HepG2 (cell line): ENCODE results near the gene GFRA1. TPM values are rescaled to one million over a fixed set of nuclear protein-coding genes. Genes with fewer than 3 reads are reported as not detected.

ENCODE experiments used
- ATAC-seq: fragments of 200-7000 bp; cut with Tn5 transposase; 3 replicates; pipeline ENCODE4 v1.9.1; 2020; ENCODE audit warnings: mild to moderate bottlenecking, moderate library complexity
- BruUV-seq: library from RNA; stranded (reverse); fragments of 400-500 nt; replicated peaks from 2 replicates; lab custom pipeline; 2021; lab: Mats Ljungman, UMichigan
- CTCF ChIA-PET: fragments of 300-600 bp; formaldehyde crosslinking; extraction: SDS; loops from one replicate; lab custom pipeline; 2021; ENCODE audit warnings: low total read pairs, inconsistent platforms, low intra/inter-chr PET ratio; lab: Yijun Ruan, JAX
- POLR2A ChIA-PET: fragments of 350-600 bp; sonication (Branson Sonifier 250); formaldehyde crosslinking; loops from one replicate; lab custom pipeline; 2020; ENCODE audit warnings: antibody characterized with exemption, inconsistent platforms; lab: Yijun Ruan, JAX
- DNase-seq: peaks from one replicate; pipeline ENCODE4 v3.0.0-alpha.2; 2015; ENCODE audit warnings: low spot score
- FAIRE-seq: peaks from 3 replicates; lab custom pipeline; 2011; peaks lifted over from hg19 to GRCh38; lab: Jason Lieb, UNC
- H2AFZ ChIP-seq: one replicate; pipeline ENCODE4 v1.6.1; 2011; ENCODE audit warnings: low read length, inconsistent platforms
- H3K27ac ChIP-seq: fragments of 300-600 bp; 3 replicates; pipeline ENCODE4 v1.8.0; 2011; ENCODE audit warnings: mixed run types, mild to moderate bottlenecking, mixed read lengths, low read length, inconsistent platforms; ENCODE audit not compliant: insufficient read depth; ENCODE audit errors: extremely low read length
- H3K27me3 ChIP-seq, 2 experiments: fragments of 200-600 bp in 1 of 2; 2 replicates in 1 of 2; 3 replicates in 1 of 2; pipeline versions ENCODE4 v1.6.0 to v1.8.0; 2011; ENCODE audit warnings: low read length in 2 of 2, mild to moderate bottlenecking in 2 of 2, moderate library complexity in 2 of 2, inconsistent platforms in 1 of 2; ENCODE audit not compliant: insufficient read depth in 2 of 2, control insufficient read depth in 1 of 2
- H3K36me3 ChIP-seq, 2 experiments: fragments of 200-600 bp in 1 of 2; replicated peaks in 1 of 2; 2 replicates in 1 of 2; 3 replicates in 1 of 2; pipeline versions ENCODE4 v1.5.1 to v1.8.0; 2011; ENCODE audit warnings: low read length in 2 of 2, inconsistent platforms in 1 of 2; ENCODE audit not compliant: insufficient read depth in 2 of 2, control insufficient read depth in 1 of 2
- H3K4me1 ChIP-seq: 2 replicates; pipeline ENCODE4 v1.5.1; 2012; ENCODE audit warnings: low read length, inconsistent platforms; ENCODE audit not compliant: insufficient read depth
- H3K4me2 ChIP-seq: 2 replicates; pipeline ENCODE4 v1.6.0; 2011; ENCODE audit warnings: low read depth, low read length, inconsistent platforms
- H3K4me3 ChIP-seq, 3 experiments: fragments of 200-600 bp in 1 of 3; sonication (generic), shearing (Covaris generic) in 1 of 3; replicated peaks in 1 of 3; 2 replicates each; pipeline ENCODE4 v1.5.1; 2011 to 2016; ENCODE audit warnings: low read length in 3 of 3, inconsistent platforms in 2 of 3, low read depth in 2 of 3, mild to moderate bottlenecking in 2 of 3, control low read depth in 1 of 3, mixed read lengths in 1 of 3; ENCODE audit not compliant: insufficient read depth in 1 of 3
- H3K79me2 ChIP-seq: one replicate; pipeline ENCODE4 v1.6.1; 2011; ENCODE audit warnings: low read length, inconsistent platforms; ENCODE audit not compliant: insufficient read depth
- H3K9ac ChIP-seq: 2 replicates; pipeline ENCODE4 v1.6.0; 2011; ENCODE audit warnings: mild to moderate bottlenecking, low read depth, low read length, inconsistent platforms; ENCODE audit not compliant: insufficient read depth
- H3K9me3 ChIP-seq: 2 replicates; pipeline ENCODE4 v1.5.1; 2012; ENCODE audit warnings: mild to moderate bottlenecking, low read length
- H4K20me1 ChIP-seq: 2 replicates; pipeline ENCODE4 v1.6.0; 2011; ENCODE audit warnings: inconsistent platforms, mild to moderate bottlenecking, low read length, moderate library complexity; ENCODE audit not compliant: insufficient read depth
- HMGA1 ChIP-seq: sonication (generic); formaldehyde crosslinking; conservative IDR thresholded peaks from 2 replicates; pipeline ENCODE4 v1.4.0; 2020; ENCODE audit warnings: missing genetic modification reagents
- KDM4B ChIP-seq: sonication (generic); formaldehyde crosslinking; IDR thresholded peaks from 2 replicates; pipeline ENCODE4 v1.4.0; 2020; ENCODE audit warnings: missing genetic modification reagents
- POLR2AphosphoS2 ChIP-seq: IDR thresholded peaks from 2 replicates; pipeline ENCODE4 v1.6.1; 2011; ENCODE audit warnings: low read depth, low read length, improper control_type of control experiment
- RORA ChIP-seq: sonication (generic); formaldehyde crosslinking; IDR thresholded peaks from 2 replicates; pipeline ENCODE4 v1.5.0; 2020; ENCODE audit warnings: mild to moderate bottlenecking, missing genetic modification reagents, moderate library complexity
- TCF7 ChIP-seq: sonication (generic); IDR thresholded peaks from 2 replicates; pipeline ENCODE4 v1.6.1; 2016; ENCODE audit warnings: antibody characterized with exemption, low read depth
- TFDP1 ChIP-seq: IDR thresholded peaks from 2 replicates; pipeline ENCODE4 v1.6.1; 2016; ENCODE audit warnings: missing compliant biosample characterization, missing genetic modification reagents, borderline replicate concordance
- ZBTB20 ChIP-seq: sonication (generic); formaldehyde crosslinking; IDR thresholded peaks from 2 replicates; pipeline ENCODE4 v1.8.1; 2023; ENCODE audit warnings: missing genetic modification reagents, low read depth, mild to moderate bottlenecking, borderline replicate concordance
- ZNF24 ChIP-seq: fragments of 450-650 bp; IDR thresholded peaks from 2 replicates; pipeline ENCODE4 v1.6.1; 2017; ENCODE audit warnings: antibody characterized with exemption, mild to moderate bottlenecking
- ZNF562 ChIP-seq: sonication (generic); formaldehyde crosslinking; IDR thresholded peaks from 2 replicates; pipeline ENCODE4 v1.8.0; 2022; ENCODE audit warnings: missing genetic modification reagents, borderline replicate concordance
- WGBS: methylation state at CpG from one replicate; pipeline ENCODE4 v1.1.6; 2017; ENCODE audit warnings: low lambda C conversion rate; 5-methylcytosine and 5-hydroxymethylcytosine counted together
- in situ Hi-C: cut with HindIII; loops from 2 replicates; pipeline ENCODE4 v1.10.0; 2017; ENCODE audit warnings: low pct_unique_long_range_greater_than_20kb; ENCODE audit not compliant: extremely low pct_ligation_motif_present
- intact Hi-C: fragments of 100-400 bp; cut with micrococcal nuclease; formaldehyde crosslinking; loops from one replicate; pipeline ENCODE4 v1.10.0; 2022; ENCODE audit not compliant: unreplicated experiment
- polyA plus RNA-seq, 8 experiments: library from polyadenylated mRNA; depleted of rRNA in 3 of 8; stranded (reverse) in 7 of 8; unstranded in 1 of 8; fragments of >200 nt; fragmentation: Illumina TruSeq in 4 of 8; extraction: Trizol in 4 of 8; gene quantifications; 2 replicates each; pipeline versions ENCODE4 v1.2.1 to v1.2.3, GENCODE V29; 2011 to 2016; ENCODE audit warnings: low read depth in 4 of 8, missing spikeins in 1 of 8, mixed read lengths in 1 of 8; ENCODE audit not compliant: insufficient read depth in 1 of 8
- total RNA-seq, 5 experiments: library from RNA; depleted of rRNA; stranded (reverse); fragments of >200 nt; fragmentation: Illumina TruSeq; extraction: Trizol; gene quantifications; 2 replicates each; pipeline ENCODE4 v1.2.3, GENCODE V29; 2016; ENCODE audit warnings: low read depth in 1 of 5
- TF ChIP-seq, protein P1 (sequence below), 2 experiments: IDR thresholded peaks; 2 replicates each; pipeline ENCODE4 v1.6.1; 2011 to 2012; ENCODE audit warnings: low read length in 2 of 2, borderline replicate concordance in 1 of 2, low read depth in 1 of 2, mild to moderate bottlenecking in 1 of 2, moderate library complexity in 1 of 2

Gene GFRA1
- total and polyA plus RNA-seq, 2 of the 13 experiments (the other 11 are each of a cell fraction or from before 2014, with no cell fraction given) = not detected

GRCh38 chr10:116113721-116114501 is 159.1 kb downstream of the GFRA1 start (continued):
- TF ChIP-seq TFDP1 (no peak), RORA (CRISPR knock-in tag) (no peak), POLR2AphosphoS2 (no peak), KDM4B (CRISPR knock-in tag) (no peak), TCF7 (no peak)
- TF ChIP-seq, all 625 proteins: peak for 0

- ATAC-seq (no peak), FAIRE-seq (no peak), DNase-seq (no peak)
- ChIA-PET CTCF (no interaction called here), POLR2A (no interaction called here)
- Histone ChIP-seq H3K27me3 (no peaks in the 10 kb centered on the region), H3K27ac (no peak overlapping the region), H3K4me2 (no peak overlapping the region), H3K4me1 (no peaks in the 10 kb centered on the region), H3K36me3 (no peaks in the 10 kb centered on the region), H3K4me3 (no peak overlapping the region), H3K9ac (no peak overlapping the region), H3K9me3 (no peaks in the 10 kb centered on the region), H4K20me1 (no peaks in the 10 kb centered on the region), H2AFZ (no peak overlapping the region), H3K79me2 (no peaks in the 10 kb centered on the region)
- BruUV-seq = no TSS peak
- in situ Hi-C loops = no loop called here
- intact Hi-C loops = no loop called here
- WGBS = 44% methylated on average over 10 of the region's 17 CpGs
- TF ChIP-seq ZNF24 (no peak), HMGA1 (CRISPR knock-in tag) (no peak), ZNF562 (CRISPR knock-in tag) (no peak), ZBTB20 (CRISPR knock-in tag) (no peak)
- TF ChIP-seq, protein P1, sequence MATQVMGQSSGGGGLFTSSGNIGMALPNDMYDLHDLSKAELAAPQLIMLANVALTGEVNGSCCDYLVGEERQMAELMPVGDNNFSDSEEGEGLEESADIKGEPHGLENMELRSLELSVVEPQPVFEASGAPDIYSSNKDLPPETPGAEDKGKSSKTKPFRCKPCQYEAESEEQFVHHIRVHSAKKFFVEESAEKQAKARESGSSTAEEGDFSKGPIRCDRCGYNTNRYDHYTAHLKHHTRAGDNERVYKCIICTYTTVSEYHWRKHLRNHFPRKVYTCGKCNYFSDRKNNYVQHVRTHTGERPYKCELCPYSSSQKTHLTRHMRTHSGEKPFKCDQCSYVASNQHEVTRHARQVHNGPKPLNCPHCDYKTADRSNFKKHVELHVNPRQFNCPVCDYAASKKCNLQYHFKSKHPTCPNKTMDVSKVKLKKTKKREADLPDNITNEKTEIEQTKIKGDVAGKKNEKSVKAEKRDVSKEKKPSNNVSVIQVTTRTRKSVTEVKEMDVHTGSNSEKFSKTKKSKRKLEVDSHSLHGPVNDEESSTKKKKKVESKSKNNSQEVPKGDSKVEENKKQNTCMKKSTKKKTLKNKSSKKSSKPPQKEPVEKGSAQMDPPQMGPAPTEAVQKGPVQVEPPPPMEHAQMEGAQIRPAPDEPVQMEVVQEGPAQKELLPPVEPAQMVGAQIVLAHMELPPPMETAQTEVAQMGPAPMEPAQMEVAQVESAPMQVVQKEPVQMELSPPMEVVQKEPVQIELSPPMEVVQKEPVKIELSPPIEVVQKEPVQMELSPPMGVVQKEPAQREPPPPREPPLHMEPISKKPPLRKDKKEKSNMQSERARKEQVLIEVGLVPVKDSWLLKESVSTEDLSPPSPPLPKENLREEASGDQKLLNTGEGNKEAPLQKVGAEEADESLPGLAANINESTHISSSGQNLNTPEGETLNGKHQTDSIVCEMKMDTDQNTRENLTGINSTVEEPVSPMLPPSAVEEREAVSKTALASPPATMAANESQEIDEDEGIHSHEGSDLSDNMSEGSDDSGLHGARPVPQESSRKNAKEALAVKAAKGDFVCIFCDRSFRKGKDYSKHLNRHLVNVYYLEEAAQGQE (IDR thresholded peaks at IDR 0.05; ENCODE audit: borderline replicate concordance in 1 of 2, low read depth in 1 of 2, low read length in 2 of 2) = no peak
Measured at GRCh38 chr10:116112232-116113231, 160.5 kb downstream of the GFRA1 start.
